OCI-LY3 (cell line): Measurements from ENCODE around the gene HOXD13.

Source experiments
- H2AFZ ChIP-seq: fragments of 200-600, 300-600 bp; shearing (Covaris generic); 2 replicates; pipeline ENCODE4 v1.6.0; 2014; ENCODE audit warnings: antibody characterized with exemption, low read depth, low read length
- H3K27ac ChIP-seq: fragments of 200-600, 300-600 bp; sonication (generic); 2 replicates; pipeline ENCODE4 v1.5.1; 2014; ENCODE audit warnings: mild to moderate bottlenecking, low read length, moderate library complexity, mixed read lengths
- H3K27me3 ChIP-seq: fragments of 200-600, 300-600 bp; sonication (generic); 2 replicates; pipeline ENCODE4 v1.6.1; 2014; ENCODE audit warnings: low read depth, low read length, mixed read lengths
- H3K36me3 ChIP-seq: fragments of 200-600, 300-600 bp; sonication (generic); replicated peaks from 2 replicates; pipeline ENCODE3; 2014; ENCODE audit warnings: low read depth, low read length, mixed read lengths
- H3K4me1 ChIP-seq: fragments of 300-600, 200-600 bp; sonication (generic); 2 replicates; pipeline ENCODE4 v1.6.1; 2014; ENCODE audit warnings: low read length, mixed read lengths
- H3K4me2 ChIP-seq: fragments of 200-600, 300-600 bp; sonication (generic); 2 replicates; pipeline ENCODE4 v1.6.1; 2014; ENCODE audit warnings: low read length, mixed read lengths
- H3K4me3 ChIP-seq: fragments of 300-600, 200-600 bp; sonication (generic); 2 replicates; pipeline ENCODE4 v1.5.1; 2014; ENCODE audit warnings: antibody characterized with exemption, mild to moderate bottlenecking, low read length, moderate library complexity
- H3K79me2 ChIP-seq: fragments of 300-600, 200-600 bp; shearing (Covaris generic); 2 replicates; pipeline ENCODE4 v1.6.1; 2014; ENCODE audit warnings: mild to moderate bottlenecking, low read length, mixed read lengths
- H3K9ac ChIP-seq: fragments of 300-600, 200-600 bp; shearing (Covaris generic); 2 replicates; pipeline ENCODE4 v1.6.0; 2014; ENCODE audit warnings: mild to moderate bottlenecking, low read length, moderate library complexity
- H3K9me3 ChIP-seq: fragments of 200-600, 300-600 bp; shearing (Covaris generic); 2 replicates; pipeline ENCODE4 v1.6.1; 2014; ENCODE audit warnings: low read length, mixed read lengths; ENCODE audit not compliant: insufficient read depth
- H4K20me1 ChIP-seq: fragments of 200-600, 300-600 bp; sonication (generic); 2 replicates; pipeline ENCODE4 v1.6.1; 2016; ENCODE audit warnings: low read length, mixed read lengths; ENCODE audit not compliant: insufficient read depth
- EZH2phosphoT487 ChIP-seq: fragments of 200-600 bp; shearing (Covaris generic); IDR thresholded peaks from 2 replicates; pipeline ENCODE4 v1.6.1; 2018; ENCODE audit warnings: antibody characterized with exemption, mixed run types, low read depth
- TF ChIP-seq, protein P1 (sequence below): fragments of 200-600, 300-600 bp; sonication (generic); IDR thresholded peaks from 2 replicates; pipeline ENCODE4 v1.5.1; 2014; ENCODE audit warnings: antibody characterized with exemption, low read length, low read depth

The HOXD13 gene

DNA sequence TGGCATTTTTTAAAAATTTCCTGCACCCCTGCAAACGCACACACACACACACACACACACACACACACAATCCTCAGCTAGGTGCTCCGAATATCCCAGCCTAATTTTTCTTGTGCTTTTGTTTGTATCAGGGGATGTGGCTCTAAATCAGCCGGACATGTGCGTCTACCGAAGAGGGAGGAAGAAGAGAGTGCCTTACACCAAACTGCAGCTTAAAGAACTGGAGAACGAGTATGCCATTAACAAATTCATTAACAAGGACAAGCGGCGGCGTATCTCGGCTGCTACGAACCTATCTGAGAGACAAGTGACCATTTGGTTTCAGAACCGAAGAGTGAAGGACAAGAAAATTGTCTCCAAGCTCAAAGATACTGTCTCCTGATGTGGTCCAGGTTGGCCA lies 1.8 kb downstream of the HOXD13 start:
- Histone ChIP-seq H3K4me2 (no peak overlapping the region), H3K27me3 (no peaks in the 10 kb centered on the region), H3K9ac (no peak overlapping the region)

DNA sequence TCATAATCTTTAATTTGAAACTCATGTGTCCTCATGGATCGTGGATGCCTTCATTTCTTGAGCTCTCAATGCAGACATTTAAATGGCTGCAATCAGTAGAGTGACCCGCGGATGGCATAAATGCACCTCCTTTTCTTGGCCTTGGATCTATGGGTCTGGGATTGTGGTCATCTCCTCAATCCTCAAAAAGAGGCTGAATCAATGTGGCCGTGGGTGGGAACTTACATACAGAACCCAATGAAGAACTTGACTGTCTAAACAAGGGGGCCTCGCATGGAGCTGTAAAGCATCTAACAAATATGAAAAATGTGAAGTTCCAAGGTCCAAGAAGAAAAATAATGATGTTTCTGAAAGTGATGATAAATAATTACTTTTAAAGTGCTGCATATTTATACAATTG lies 2.9 kb downstream of the HOXD13 start:
- Histone ChIP-seq H3K27me3 (no peaks in the 10 kb centered on the region), H3K4me1 (peaks cover 7% of the 10 kb centered on the region), H3K4me3 (no peak overlapping the region), H3K9me3 (no peaks in the 10 kb centered on the region), H3K36me3 (no peaks in the 10 kb centered on the region), H4K20me1 (no peaks in the 10 kb centered on the region), H3K27ac (no peak overlapping the region), H2AFZ (no peak overlapping the region), H3K79me2 (no peaks in the 10 kb centered on the region), H3K9ac (no peak overlapping the region), H3K4me2 (no peak overlapping the region)
- TF ChIP-seq, protein P1, sequence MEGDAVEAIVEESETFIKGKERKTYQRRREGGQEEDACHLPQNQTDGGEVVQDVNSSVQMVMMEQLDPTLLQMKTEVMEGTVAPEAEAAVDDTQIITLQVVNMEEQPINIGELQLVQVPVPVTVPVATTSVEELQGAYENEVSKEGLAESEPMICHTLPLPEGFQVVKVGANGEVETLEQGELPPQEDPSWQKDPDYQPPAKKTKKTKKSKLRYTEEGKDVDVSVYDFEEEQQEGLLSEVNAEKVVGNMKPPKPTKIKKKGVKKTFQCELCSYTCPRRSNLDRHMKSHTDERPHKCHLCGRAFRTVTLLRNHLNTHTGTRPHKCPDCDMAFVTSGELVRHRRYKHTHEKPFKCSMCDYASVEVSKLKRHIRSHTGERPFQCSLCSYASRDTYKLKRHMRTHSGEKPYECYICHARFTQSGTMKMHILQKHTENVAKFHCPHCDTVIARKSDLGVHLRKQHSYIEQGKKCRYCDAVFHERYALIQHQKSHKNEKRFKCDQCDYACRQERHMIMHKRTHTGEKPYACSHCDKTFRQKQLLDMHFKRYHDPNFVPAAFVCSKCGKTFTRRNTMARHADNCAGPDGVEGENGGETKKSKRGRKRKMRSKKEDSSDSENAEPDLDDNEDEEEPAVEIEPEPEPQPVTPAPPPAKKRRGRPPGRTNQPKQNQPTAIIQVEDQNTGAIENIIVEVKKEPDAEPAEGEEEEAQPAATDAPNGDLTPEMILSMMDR: no peak
- no peak for TF ChIP-seq EZH2phosphoT487

More for the DNA sequence above, 1.8 kb downstream of the HOXD13 start:
- H3K4me1 ChIP-seq: peaks cover 7% of the 10 kb centered on the region
- H3K9me3 ChIP-seq: no peaks in the 10 kb centered on the region
- H3K79me2 ChIP-seq: no peaks in the 10 kb centered on the region
- H4K20me1 ChIP-seq: no peaks in the 10 kb centered on the region
- no peak overlapping the region for H3K27ac ChIP-seq
- H3K4me3 ChIP-seq: no peak overlapping the region
- no peaks in the 10 kb centered on the region for H3K36me3 ChIP-seq
- no peak overlapping the region for H2AFZ ChIP-seq
- TF ChIP-seq, protein P1: no peak
- TF ChIP-seq EZH2phosphoT487: no peak

DNA sequence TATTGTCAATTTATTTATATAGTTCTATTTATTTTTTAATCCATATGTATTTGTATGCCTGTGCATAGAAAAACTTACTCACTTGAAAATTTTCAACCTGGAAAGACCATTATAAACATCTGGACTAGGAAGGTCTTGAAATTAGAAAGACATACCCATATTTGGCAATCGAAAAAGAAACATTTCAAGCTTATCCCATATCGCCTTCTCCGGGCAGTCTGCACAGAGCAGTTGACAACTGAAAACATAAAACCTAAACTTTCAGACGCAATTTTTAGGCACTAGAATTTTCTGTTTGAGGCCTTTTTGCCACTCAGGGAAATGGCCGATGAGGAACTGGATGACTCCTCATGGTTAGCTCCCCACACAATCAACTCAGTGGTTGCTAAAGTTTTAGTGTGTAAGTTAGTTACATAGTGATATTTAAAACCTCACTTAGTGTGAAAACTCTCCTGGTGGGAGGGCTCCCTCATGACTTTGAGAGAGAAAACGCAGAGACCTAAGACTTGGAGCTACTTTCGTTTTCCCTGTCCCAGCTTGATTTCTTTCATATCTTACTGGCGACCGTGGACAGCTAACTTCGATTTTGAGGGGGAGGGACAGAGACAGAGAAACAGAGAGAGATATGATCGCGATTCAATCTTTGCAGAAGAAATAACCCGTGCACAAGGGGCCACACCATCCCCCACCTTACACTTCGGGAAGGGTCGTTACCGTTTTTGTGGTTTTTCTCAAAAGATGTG lies 3.9 kb downstream of the HOXD13 start:
- Histone ChIP-seq H3K79me2 (no peaks in the 10 kb centered on the region), H3K4me2 (peak overlapping the region; percentile 99), H3K9me3 (no peaks in the 10 kb centered on the region), H3K4me3 (peak overlapping the region; percentile 81), H2AFZ (peak overlapping the region; percentile 98), H3K27ac (peak overlapping the region; percentile 51), H3K4me1 (peaks cover 7% of the 10 kb centered on the region), H3K36me3 (no peaks in the 10 kb centered on the region), H4K20me1 (no peaks in the 10 kb centered on the region), H3K9ac (peak overlapping the region; percentile 77), H3K27me3 (no peaks in the 10 kb centered on the region)
- no peak for TF ChIP-seq EZH2phosphoT487
- TF ChIP-seq, protein P1: no peak

DNA sequence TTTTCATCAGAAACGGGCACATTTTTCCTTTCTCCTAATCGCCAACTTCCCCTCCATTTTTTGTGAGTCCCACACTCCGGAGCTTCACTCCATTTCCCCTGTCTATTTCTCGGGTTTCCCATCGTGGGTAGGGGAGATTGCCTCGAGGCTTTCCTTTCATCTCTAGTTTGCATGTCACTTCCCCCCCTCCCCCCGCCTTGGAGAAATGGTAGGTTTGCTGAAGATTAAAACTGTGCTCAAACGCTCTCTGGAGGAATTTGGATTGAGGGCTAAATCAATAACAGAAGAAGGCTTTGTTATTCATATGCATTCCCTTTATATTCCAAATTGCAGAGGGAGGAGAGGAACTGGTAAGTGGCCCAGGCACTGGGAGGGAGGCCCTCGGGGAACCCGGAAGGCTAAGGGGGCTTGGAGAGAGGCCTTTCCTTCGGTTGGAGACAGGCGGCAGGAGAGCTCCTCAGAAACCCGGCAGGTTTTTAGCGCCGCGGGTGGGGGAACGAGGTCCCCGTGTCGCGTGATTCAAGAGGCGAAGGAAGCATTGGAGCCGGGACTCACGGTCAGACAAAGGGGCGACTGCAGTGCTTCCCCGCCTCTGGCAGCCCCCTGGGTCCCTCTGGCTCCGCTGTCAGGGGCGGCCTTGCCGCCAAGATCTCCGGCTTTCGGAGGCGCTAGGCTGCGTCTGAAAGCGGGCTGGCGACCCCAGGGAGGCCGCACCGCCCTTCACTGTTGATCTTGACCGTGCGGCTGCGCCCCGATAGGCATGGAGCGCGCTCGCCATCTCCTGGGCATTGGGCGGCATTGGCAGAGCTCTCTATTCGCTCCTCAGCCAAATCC lies 4.7 kb downstream of the HOXD13 start:
- TF ChIP-seq, protein P1: peak; percentile 78
- no peak for TF ChIP-seq EZH2phosphoT487
- H3K4me3 ChIP-seq: peak overlapping the region; percentile 81
- H2AFZ ChIP-seq: peak overlapping the region; percentile 98
- no peaks in the 10 kb centered on the region for H3K36me3 ChIP-seq
- H3K4me2 ChIP-seq: peak overlapping the region; percentile 99
- no peaks in the 10 kb centered on the region for H3K9me3 ChIP-seq
- H3K9ac ChIP-seq: peak overlapping the region; percentile 77
- peaks cover 7% of the 10 kb centered on the region for H3K4me1 ChIP-seq
- H3K79me2 ChIP-seq: no peaks in the 10 kb centered on the region
- peak overlapping the region; percentile 51 for H3K27ac ChIP-seq
- no peaks in the 10 kb centered on the region for H3K27me3 ChIP-seq
- no peaks in the 10 kb centered on the region for H4K20me1 ChIP-seq
